CD14-positive monocyte (primary cell): ENCODE results near the gene DUSP12. TPM values are rescaled to one million over a fixed set of nuclear protein-coding genes. Genes with fewer than 3 reads are reported as not detected.

Source experiments
- DNase-seq, 3 donors: peaks; one replicate each; pipeline ENCODE4 v3.0.0-alpha.2; 2011 to 2022
- H2AFZ ChIP-seq: 2 replicates; pipeline ENCODE4 v1.6.0; 2012; ENCODE audit warnings: mild to moderate bottlenecking, low read depth, low read length, inconsistent platforms; ENCODE audit not compliant: insufficient read depth, poor library complexity, severe bottlenecking
- H3K27ac ChIP-seq, 2 donors: 1 replicate in 1 of 2; 2 replicates in 1 of 2; pipeline ENCODE4 v1.5.1; 2012 to 2013; ENCODE audit warnings: low read length in 2 of 2, control low read depth in 1 of 2, inconsistent platforms in 1 of 2, low read depth in 1 of 2, mild to moderate bottlenecking in 1 of 2
- H3K27me3 ChIP-seq, 2 donors: one replicate each; pipeline versions ENCODE4 v1.6.0 to v1.6.1; 2011 to 2013; ENCODE audit warnings: low read length in 2 of 2; ENCODE audit not compliant: control insufficient read depth in 2 of 2, insufficient read depth in 2 of 2
- H3K36me3 ChIP-seq, 2 donors: replicated peaks in 1 of 2; 1 replicate in 1 of 2; 2 replicates in 1 of 2; pipeline versions ENCODE4 v1.5.1 to v1.6.1; 2012 to 2013; ENCODE audit warnings: low read length in 2 of 2, control low read depth in 1 of 2, inconsistent platforms in 1 of 2, mild to moderate bottlenecking in 1 of 2; ENCODE audit not compliant: insufficient read depth in 2 of 2, control insufficient read depth in 1 of 2
- H3K4me1 ChIP-seq, 2 donors: 1 replicate in 1 of 2; 2 replicates in 1 of 2; pipeline versions ENCODE4 v1.5.1 to v1.6.1; 2012 to 2013; ENCODE audit warnings: low read length in 2 of 2, control low read depth in 1 of 2, inconsistent platforms in 1 of 2, mild to moderate bottlenecking in 1 of 2, moderate library complexity in 1 of 2; ENCODE audit not compliant: insufficient read depth in 2 of 2, control insufficient read depth in 1 of 2
- H3K4me2 ChIP-seq: replicated peaks from 2 replicates; pipeline ENCODE3; 2012; ENCODE audit warnings: low read length, moderate library complexity, mild to moderate bottlenecking; ENCODE audit not compliant: poor library complexity, severe bottlenecking; ENCODE audit errors: extremely low read depth
- H3K4me3 ChIP-seq, 3 experiments: fragments of 200-600 bp in 1 of 3; sonication (generic) in 1 of 3; replicated peaks in 1 of 3; 1 replicate in 2 of 3; 2 replicates in 1 of 3; pipeline ENCODE4 v1.5.1; 2011 to 2013; ENCODE audit warnings: low read length in 3 of 3, mild to moderate bottlenecking in 3 of 3, control low read depth in 2 of 3, low read depth in 2 of 3, inconsistent platforms in 1 of 3, moderate library complexity in 1 of 3
- H3K79me2 ChIP-seq: 2 replicates; pipeline ENCODE4 v1.6.0; 2012; ENCODE audit warnings: mild to moderate bottlenecking, control low read depth, inconsistent platforms, low read length, moderate library complexity; ENCODE audit not compliant: insufficient read depth
- H3K9ac ChIP-seq: 2 replicates; pipeline ENCODE4 v1.6.0; 2017; ENCODE audit warnings: low read length, mild to moderate bottlenecking; ENCODE audit not compliant: insufficient read depth, poor library complexity, severe bottlenecking
- H3K9me3 ChIP-seq, 2 donors: replicated peaks in 1 of 2; 1 replicate in 1 of 2; 2 replicates in 1 of 2; pipeline versions ENCODE4 v1.5.1 to v1.6.1; 2012 to 2013; ENCODE audit warnings: low read length in 2 of 2, control low read depth in 1 of 2; ENCODE audit not compliant: control insufficient read depth in 1 of 2, insufficient read depth in 1 of 2
- H4K20me1 ChIP-seq: 2 replicates; pipeline ENCODE4 v1.6.0; 2012; ENCODE audit warnings: mild to moderate bottlenecking, low read length, control low read depth, moderate library complexity; ENCODE audit not compliant: insufficient read depth
- H3K27ac Mint-ChIP-seq, 7 donors: one replicate each; pipeline ENCODE4 v1.8.0; 2020; ENCODE audit warnings: mild to moderate bottlenecking in 7 of 7, mixed read lengths in 7 of 7, moderate library complexity in 6 of 7, inconsistent platforms in 2 of 7
- H3K27me3 Mint-ChIP-seq, 3 donors: one replicate each; pipeline ENCODE4 v1.8.0; 2021 to 2022; ENCODE audit warnings: low read depth in 3 of 3, mild to moderate bottlenecking in 3 of 3, mixed read lengths in 3 of 3, moderate library complexity in 3 of 3, inconsistent platforms in 1 of 3
- H3K36me3 Mint-ChIP-seq, 2 donors: one replicate each; pipeline ENCODE4 v1.8.0; 2020; ENCODE audit warnings: mixed read lengths in 2 of 2, inconsistent platforms in 1 of 2, mild to moderate bottlenecking in 1 of 2
- H3K4me1 Mint-ChIP-seq: one replicate; pipeline ENCODE4 v1.8.0; 2020; ENCODE audit warnings: mild to moderate bottlenecking, mixed read lengths
- H3K4me3 Mint-ChIP-seq, 2 donors: one replicate each; pipeline ENCODE4 v1.8.0; 2020; ENCODE audit warnings: mild to moderate bottlenecking in 2 of 2, mixed read lengths in 2 of 2, moderate library complexity in 1 of 2
- H3K9me3 Mint-ChIP-seq, 7 donors: one replicate each; pipeline ENCODE4 v1.8.0; 2020 to 2022; ENCODE audit warnings: mixed read lengths in 7 of 7, mild to moderate bottlenecking in 6 of 7, moderate library complexity in 6 of 7, inconsistent platforms in 2 of 7
- CTCF ChIP-seq: fragments of 200-600 bp; IDR thresholded peaks from one replicate; pipeline ENCODE4 v1.8.0; 2022; ENCODE audit warnings: antibody characterized with exemption, mild to moderate bottlenecking
- WGBS: methylation state at CpG from one replicate; pipeline ENCODE4 v1.1.5; 2013; ENCODE audit warnings: missing lambda C conversion rate; ENCODE audit not compliant: insufficient coverage; 5-methylcytosine and 5-hydroxymethylcytosine counted together
- intact Hi-C, 2 donors: fragments of 100-400 bp; cut with micrococcal nuclease; formaldehyde crosslinking; loops; one replicate each; pipeline versions ENCODE4 v1.15.0 to v1.15.1; 2023
- polyA plus RNA-seq, 3 donors: library from polyadenylated mRNA; depleted of rRNA in 1 of 3; unstranded in 2 of 3; stranded (reverse) in 1 of 3; fragments of 300-500 nt in 2 of 3; fragments of >200 nt in 1 of 3; fragmentation: Illumina TruSeq in 2 of 3; gene quantifications; 1 replicate in 2 of 3; 2 replicates in 1 of 3; pipeline ENCODE4 v1.2.3, GENCODE V29; 2012 to 2021

The DUSP12 gene
- polyA plus RNA-seq, 3 donors: 19.0 to 32.0 (median 30.5) TPM

- Histone ChIP-seq H3K4me3 (no peak overlapping the region), H4K20me1 (peaks cover 55% of the 10 kb centered on the region), H3K27me3 (no peaks in the 10 kb centered on the region), H3K27ac (no peak overlapping the region), H3K9ac (no peak overlapping the region), H3K4me2 (no peak overlapping the region), H3K36me3 (peaks cover 75 to 93% of the 10 kb centered on the region in 2 donors), H3K9me3 (no peaks in the 10 kb centered on the region), H3K4me1 (no peaks in the 10 kb centered on the region), H2AFZ (no peak overlapping the region), H3K79me2 (no peaks in the 10 kb centered on the region)
- Mint-ChIP-seq H3K4me1 (no peaks in the 10 kb centered on the region), H3K27me3 (no peaks in the 10 kb centered on the region), H3K9me3 (no peaks in the 10 kb centered on the region), H3K27ac (peak overlapping the region in 1 of 7 donors; percentile 12), H3K36me3 (peaks cover 83 to 90% of the 10 kb centered on the region in 2 donors), H3K4me3 (no peak overlapping the region)
- no peak for DNase-seq
- no CpG with 5 or more reads among the region's 4 CpGs for WGBS
- intact Hi-C loops: no loop called here
- TF ChIP-seq CTCF: no peak
These were observed 41.2 kb downstream of the DUSP12 start for GRCh38 chr1:161790587-161791317.

GRCh38 chr1:161791904-161792655 is 42.5 kb downstream of the DUSP12 start:
- Histone ChIP-seq H3K79me2 (no peaks in the 10 kb centered on the region), H3K27me3 (no peaks in the 10 kb centered on the region), H3K9me3 (no peaks in the 10 kb centered on the region), H3K4me3 (no peak overlapping the region), H2AFZ (no peak overlapping the region), H3K9ac (no peak overlapping the region), H3K36me3 (peaks cover 78 to 93% of the 10 kb centered on the region in 2 donors), H3K4me1 (no peaks in the 10 kb centered on the region), H3K27ac (no peak overlapping the region), H4K20me1 (peaks cover 61% of the 10 kb centered on the region), H3K4me2 (no peak overlapping the region)
- intact Hi-C loops: loop anchor here (2.0 kb wide), 2 partner anchors 245 to 247 kb away; no protein-coding TSS in a partner anchor
- peaks cover 84 to 90% of the 10 kb centered on the region in 2 donors for H3K36me3 Mint-ChIP-seq
- H3K27ac Mint-ChIP-seq: peak overlapping the region in 1 of 7 donors; percentile 17
- H3K4me1 Mint-ChIP-seq: no peaks in the 10 kb centered on the region
- no peak for DNase-seq
- no peak overlapping the region for H3K4me3 Mint-ChIP-seq
- H3K9me3 Mint-ChIP-seq: no peaks in the 10 kb centered on the region
- no peaks in the 10 kb centered on the region for H3K27me3 Mint-ChIP-seq
- no peak for TF ChIP-seq CTCF
- 81% methylated on average over 2 of the region's 5 CpGs for WGBS
